Vagina (tissue), 2 donors: Measurements from ENCODE around the gene SPTBN1. TPM values are rescaled to one million over a fixed set of nuclear protein-coding genes. Genes with fewer than 3 reads are reported as not detected.

ENCODE experiments used
- DNase-seq, 2 donors: peaks; one replicate each; pipeline ENCODE4 v3.0.0-alpha.2; 2017; ENCODE audit errors: extremely low spot score in 2 of 2
- H3K27ac ChIP-seq: fragments of 200-600 bp; sonication (generic); one replicate; pipeline ENCODE4 v1.5.1; 2019
- H3K27me3 ChIP-seq: fragments of 200-600 bp; sonication (generic); one replicate; pipeline ENCODE4 v1.5.1; 2019
- H3K36me3 ChIP-seq, 2 donors: fragments of 200-600 bp; sonication (generic); one replicate each; pipeline ENCODE4 v1.5.1; 2017 to 2019
- H3K4me1 ChIP-seq: fragments of 200-600 bp; sonication (generic); one replicate; pipeline ENCODE4 v1.5.1; 2019
- H3K4me3 ChIP-seq, 2 donors: fragments of 200-600 bp; sonication (generic); 1 replicate in 1 of 2; 2 replicates in 1 of 2; pipeline ENCODE4 v1.5.1; 2016 to 2019
- H3K9me3 ChIP-seq: fragments of 200-600 bp; sonication (generic); one replicate; pipeline ENCODE4 v1.5.1; 2019
- POLR2A ChIP-seq, 2 donors: fragments of 450-650 bp; IDR thresholded peaks; one replicate each; pipeline ENCODE4 v1.6.1; 2017; ENCODE audit warnings: antibody characterized with exemption in 2 of 2, mild to moderate bottlenecking in 2 of 2, moderate library complexity in 2 of 2
- POLR2AphosphoS5 ChIP-seq, 2 donors: sonication (generic); formaldehyde crosslinking; IDR thresholded peaks; one replicate each; pipeline ENCODE4 v1.9.0; 2017; ENCODE audit warnings: antibody characterized with exemption in 2 of 2, mild to moderate bottlenecking in 2 of 2, low read depth in 1 of 2; ENCODE audit not compliant: insufficient read depth in 1 of 2
- intact Hi-C: fragments of 100-400 bp; cut with DNase I; formaldehyde crosslinking; loops from one replicate; pipeline ENCODE4 v1.15.1; 2023
- total RNA-seq: library from RNA; depleted of rRNA; stranded (reverse); fragments of >200 nt; gene quantifications from one replicate; pipeline ENCODE4 v1.2.3, GENCODE V29; 2016
- TF ChIP-seq, protein P1 (sequence below), 3 experiments: fragments of 450-650 bp in 2 of 3; fragments of 200-600 bp in 1 of 3; sonication (generic) in 1 of 3; IDR thresholded peaks; one replicate each; pipeline ENCODE4 v1.5.1; 2017 to 2019; ENCODE audit warnings: antibody characterized with exemption in 3 of 3, mild to moderate bottlenecking in 2 of 3, moderate library complexity in 2 of 3

The SPTBN1 gene
- total RNA-seq, 1 donor from 2014 or later, result 278 TPM

DNA sequence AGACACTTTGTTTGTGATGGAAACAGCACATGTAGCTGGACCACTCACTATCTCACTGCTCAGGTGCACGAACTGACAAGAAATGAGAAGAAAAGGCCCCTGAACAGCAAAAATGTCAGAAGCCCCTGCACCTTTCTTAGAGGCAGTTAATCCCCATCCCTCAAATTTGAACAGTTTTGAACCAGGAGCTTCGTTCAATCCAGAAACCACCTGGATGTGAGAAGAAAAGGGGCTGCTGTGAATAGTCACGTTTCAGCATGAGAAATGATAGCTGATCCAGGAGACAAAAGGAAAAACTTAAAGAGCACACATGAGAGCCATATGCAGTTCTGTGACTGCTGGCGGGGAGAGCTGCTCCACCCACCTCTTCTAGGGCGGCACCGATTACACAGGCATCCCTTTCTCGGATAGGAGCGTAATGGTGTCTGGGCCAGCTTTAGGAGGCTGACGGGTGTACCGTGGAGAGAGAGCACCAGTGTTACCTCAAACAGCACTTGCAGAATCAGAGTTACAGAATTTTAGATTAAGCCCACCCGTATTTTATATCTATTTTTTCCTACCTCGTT is 150.3 kb downstream of the SPTBN1 start:
- Histone ChIP-seq H3K9me3 (no peaks in the 10 kb centered on the region), H3K4me1 (peaks cover 81% of the 10 kb centered on the region), H3K4me3 (no peak overlapping the region), H3K27me3 (no peaks in the 10 kb centered on the region), H3K27ac (no peak overlapping the region), H3K36me3 (no peaks in the 10 kb centered on the region)
- intact Hi-C loops, result no loop called here
- no peak for DNase-seq
- no peak for TF ChIP-seq POLR2A (IDR thresholded peaks at IDR 0.05)
- no peak for TF ChIP-seq POLR2AphosphoS5 (IDR thresholded peaks at IDR 0.05; ENCODE audit: insufficient read depth in 1 of 2, low read depth in 1 of 2)
- TF ChIP-seq, protein P1, sequence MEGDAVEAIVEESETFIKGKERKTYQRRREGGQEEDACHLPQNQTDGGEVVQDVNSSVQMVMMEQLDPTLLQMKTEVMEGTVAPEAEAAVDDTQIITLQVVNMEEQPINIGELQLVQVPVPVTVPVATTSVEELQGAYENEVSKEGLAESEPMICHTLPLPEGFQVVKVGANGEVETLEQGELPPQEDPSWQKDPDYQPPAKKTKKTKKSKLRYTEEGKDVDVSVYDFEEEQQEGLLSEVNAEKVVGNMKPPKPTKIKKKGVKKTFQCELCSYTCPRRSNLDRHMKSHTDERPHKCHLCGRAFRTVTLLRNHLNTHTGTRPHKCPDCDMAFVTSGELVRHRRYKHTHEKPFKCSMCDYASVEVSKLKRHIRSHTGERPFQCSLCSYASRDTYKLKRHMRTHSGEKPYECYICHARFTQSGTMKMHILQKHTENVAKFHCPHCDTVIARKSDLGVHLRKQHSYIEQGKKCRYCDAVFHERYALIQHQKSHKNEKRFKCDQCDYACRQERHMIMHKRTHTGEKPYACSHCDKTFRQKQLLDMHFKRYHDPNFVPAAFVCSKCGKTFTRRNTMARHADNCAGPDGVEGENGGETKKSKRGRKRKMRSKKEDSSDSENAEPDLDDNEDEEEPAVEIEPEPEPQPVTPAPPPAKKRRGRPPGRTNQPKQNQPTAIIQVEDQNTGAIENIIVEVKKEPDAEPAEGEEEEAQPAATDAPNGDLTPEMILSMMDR (IDR thresholded peaks at IDR 0.05), result no peak

DNA sequence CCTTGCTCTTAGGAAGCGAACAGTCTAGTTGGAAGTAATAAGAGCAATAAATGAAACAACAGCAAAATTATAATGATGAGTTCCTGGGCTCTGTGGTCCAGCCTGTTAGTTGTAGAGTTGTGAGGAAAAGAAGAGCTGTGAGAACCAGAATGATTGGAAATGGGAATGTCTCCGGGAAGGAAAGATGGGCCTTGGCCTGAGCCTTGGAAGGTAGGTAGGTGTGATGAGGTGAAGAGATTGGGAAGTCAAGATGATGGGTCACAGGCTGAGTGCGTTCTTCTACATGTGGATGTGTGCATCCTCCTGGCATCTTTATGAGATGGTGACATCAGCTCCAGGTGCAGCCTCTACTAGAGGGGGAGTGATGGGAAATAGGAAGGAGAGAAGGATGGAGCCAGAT is 152.1 kb downstream of the SPTBN1 start:
- H3K27me3 ChIP-seq, result no peaks in the 10 kb centered on the region
- peaks cover 65% of the 10 kb centered on the region for H3K4me1 ChIP-seq
- no peaks in the 10 kb centered on the region for H3K36me3 ChIP-seq
- H3K4me3 ChIP-seq, result no peak overlapping the region
- no peak overlapping the region for H3K27ac ChIP-seq
- DNase-seq, result no peak
- intact Hi-C loops, result no loop called here
- TF ChIP-seq, protein P1 (IDR thresholded peaks at IDR 0.05), result no peak
- TF ChIP-seq POLR2A (IDR thresholded peaks at IDR 0.05) (no peak), POLR2AphosphoS5 (IDR thresholded peaks at IDR 0.05; ENCODE audit: insufficient read depth in 1 of 2, low read depth in 1 of 2) (no peak)
- no peaks in the 10 kb centered on the region for H3K9me3 ChIP-seq

DNA sequence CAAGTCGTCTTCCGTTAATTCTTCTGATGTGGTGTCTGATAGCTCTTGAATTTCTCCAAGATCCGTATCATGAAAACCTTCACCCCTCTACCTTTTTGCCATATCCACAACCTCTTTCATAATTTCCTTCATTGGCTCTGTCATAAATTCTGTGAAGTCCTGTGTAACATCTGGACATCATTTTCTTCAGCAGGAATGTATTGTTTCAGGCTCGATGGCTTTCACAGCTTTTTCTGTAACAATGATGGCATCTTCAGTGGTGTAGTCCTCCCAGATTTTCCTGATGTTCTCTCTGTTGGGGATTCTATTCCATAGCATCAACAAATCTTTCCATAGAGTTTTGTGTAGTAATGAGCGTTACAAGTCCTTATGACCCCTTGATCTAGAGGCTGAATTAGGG is 153.1 kb downstream of the SPTBN1 start:
- DNase-seq, result no peak
- no peak overlapping the region for H3K27ac ChIP-seq
- no peaks in the 10 kb centered on the region for H3K27me3 ChIP-seq
- intact Hi-C loops, result no loop called here
- H3K4me3 ChIP-seq, result no peak overlapping the region
- peaks cover 0 to 4% of the 10 kb centered on the region in 2 donors for H3K36me3 ChIP-seq
- TF ChIP-seq POLR2A (IDR thresholded peaks at IDR 0.05) (no peak), POLR2AphosphoS5 (IDR thresholded peaks at IDR 0.05; ENCODE audit: insufficient read depth in 1 of 2, low read depth in 1 of 2) (no peak)
- TF ChIP-seq, protein P1 (IDR thresholded peaks at IDR 0.05), result no peak
- H3K9me3 ChIP-seq, result no peaks in the 10 kb centered on the region
- peaks cover 65% of the 10 kb centered on the region for H3K4me1 ChIP-seq

DNA sequence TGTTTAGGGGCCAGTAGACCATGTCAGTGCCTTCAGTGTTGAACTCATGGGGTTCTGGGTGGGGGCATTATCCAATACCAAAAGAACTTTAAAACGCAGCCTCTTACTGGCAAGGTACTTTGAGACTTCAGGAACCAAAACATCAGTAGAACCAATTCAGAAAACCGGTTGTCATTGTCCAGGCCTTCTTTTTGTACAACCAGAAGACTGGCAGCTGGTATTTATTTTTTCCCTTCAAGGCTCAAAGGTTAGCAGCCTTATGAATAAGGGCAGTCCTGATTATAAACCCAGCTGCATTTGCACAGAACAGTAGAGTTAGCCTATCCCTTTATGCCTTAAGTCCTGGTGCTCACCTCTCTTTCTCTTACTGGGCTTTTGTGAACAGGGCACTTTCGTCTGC is 153.5 kb downstream of the SPTBN1 start:
- TF ChIP-seq POLR2A (IDR thresholded peaks at IDR 0.05) (no peak), POLR2AphosphoS5 (IDR thresholded peaks at IDR 0.05; ENCODE audit: insufficient read depth in 1 of 2, low read depth in 1 of 2) (no peak)
- TF ChIP-seq, protein P1 (IDR thresholded peaks at IDR 0.05), result no peak
- intact Hi-C loops, result no loop called here
- Histone ChIP-seq H3K27ac (no peak overlapping the region), H3K4me1 (peaks cover 64% of the 10 kb centered on the region), H3K27me3 (no peaks in the 10 kb centered on the region), H3K9me3 (no peaks in the 10 kb centered on the region), H3K4me3 (no peak overlapping the region), H3K36me3 (peaks cover 0 to 4% of the 10 kb centered on the region in 2 donors)
- no peak for DNase-seq

DNA sequence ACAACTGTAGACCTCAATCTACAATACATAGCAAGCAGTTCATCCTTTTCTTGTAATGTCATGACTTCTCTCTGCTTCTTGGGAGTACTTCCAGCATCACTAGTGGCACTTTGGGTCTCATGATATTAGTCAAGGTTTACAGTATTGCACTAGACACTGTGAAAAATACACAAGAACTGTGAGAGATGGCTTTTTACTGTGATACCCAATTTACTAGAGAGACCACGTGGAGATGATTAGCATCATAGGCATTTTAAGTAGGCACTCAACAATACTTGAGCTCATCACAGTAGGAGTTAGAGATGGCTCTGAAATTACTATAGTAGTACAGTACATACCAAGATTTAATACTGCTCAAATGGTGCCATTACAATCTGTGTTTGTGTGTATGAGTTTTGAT is 154.6 kb downstream of the SPTBN1 start:
- TF ChIP-seq POLR2AphosphoS5 (IDR thresholded peaks at IDR 0.05; ENCODE audit: insufficient read depth in 1 of 2, low read depth in 1 of 2), result no peak
- no peak for TF ChIP-seq POLR2A (IDR thresholded peaks at IDR 0.05)
- TF ChIP-seq, protein P1 (IDR thresholded peaks at IDR 0.05), result no peak
- Histone ChIP-seq H3K27me3 (no peaks in the 10 kb centered on the region), H3K4me3 (no peak overlapping the region), H3K27ac (no peak overlapping the region), H3K9me3 (no peaks in the 10 kb centered on the region), H3K4me1 (peaks cover 55% of the 10 kb centered on the region), H3K36me3 (peaks cover 0 to 4% of the 10 kb centered on the region in 2 donors)
- no peak for DNase-seq
- intact Hi-C loops, result no loop called here
